ENCODE measurements around the gene PTGER2. TPM values are rescaled to one million over a fixed set of nuclear protein-coding genes. Genes with fewer than 3 reads are reported as not detected.

Gene PTGER2
- total RNA-seq, 1 experiment from 2014 or later = 0.41 TPM

Other genes with a start within 250 kb of the PTGER2 start
- 0.36 TPM for gene NID2, start 245.3 kb upstream of the PTGER2 start, total RNA-seq (2021; ENCODE audit: unreplicated experiment)
- gene PTGDR, start 46.6 kb upstream of the PTGER2 start, total RNA-seq (2021; ENCODE audit: unreplicated experiment) = not detected
- 4.9 TPM for gene TXNDC16, start 238.2 kb downstream of the PTGER2 start, total RNA-seq (2021; ENCODE audit: unreplicated experiment)
- 2.7 TPM for gene GPR137C, start 238.5 kb downstream of the PTGER2 start, total RNA-seq (2021; ENCODE audit: unreplicated experiment)